Fibroblast of skin of right quadriceps (primary cell): ENCODE data around the gene NFIC.
"Not testable (repeated sequence)": the region's sequence is repeated elsewhere in the genome, so short reads cannot be mapped to it uniquely, and the experiment has no call there.

Experiments
- DNase-seq: peaks from one replicate; pipeline ENCODE4 v3.0.0-alpha.2; 2013

NFIC gene

GRCh38 chr19:3430366-3430680 is 63.9 kb downstream of the NFIC start:
- DNase-seq: not testable (repeated sequence)

DNA sequence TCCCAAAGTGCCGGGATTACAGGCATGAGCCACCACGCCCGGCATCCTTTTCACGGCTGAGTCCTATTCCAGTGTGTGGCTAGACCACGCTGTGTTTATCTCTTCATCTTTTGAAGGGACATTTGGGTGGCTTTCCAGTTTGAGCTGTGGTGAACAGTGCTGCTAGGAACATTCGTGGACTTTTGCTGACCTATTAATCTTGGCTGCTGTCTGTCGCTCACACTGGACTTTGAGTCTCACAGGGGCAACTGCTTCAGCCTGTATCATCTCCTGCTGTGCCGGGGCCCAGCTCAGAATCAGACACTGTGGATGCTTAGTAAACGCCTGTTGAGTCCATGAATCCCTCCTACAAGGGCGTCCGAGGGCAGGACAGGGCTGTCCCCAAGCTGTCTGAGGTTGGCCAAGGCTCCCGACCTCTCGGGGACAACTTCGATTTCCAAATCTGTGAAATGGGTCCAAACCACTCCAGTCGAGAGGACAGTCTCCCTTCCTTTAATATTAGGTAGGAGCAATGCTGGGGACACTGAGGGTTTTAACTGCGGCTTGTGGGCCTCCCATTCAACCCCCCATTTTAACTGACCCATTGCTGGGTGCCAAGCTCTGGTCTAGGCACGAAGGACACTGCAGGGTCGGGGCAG is 65.5 kb downstream of the NFIC start:
- DNase-seq: no peak

- no peak for DNase-seq
Observed at GRCh38 chr19:3433313-3433712, 66.9 kb downstream of the NFIC start.

DNA sequence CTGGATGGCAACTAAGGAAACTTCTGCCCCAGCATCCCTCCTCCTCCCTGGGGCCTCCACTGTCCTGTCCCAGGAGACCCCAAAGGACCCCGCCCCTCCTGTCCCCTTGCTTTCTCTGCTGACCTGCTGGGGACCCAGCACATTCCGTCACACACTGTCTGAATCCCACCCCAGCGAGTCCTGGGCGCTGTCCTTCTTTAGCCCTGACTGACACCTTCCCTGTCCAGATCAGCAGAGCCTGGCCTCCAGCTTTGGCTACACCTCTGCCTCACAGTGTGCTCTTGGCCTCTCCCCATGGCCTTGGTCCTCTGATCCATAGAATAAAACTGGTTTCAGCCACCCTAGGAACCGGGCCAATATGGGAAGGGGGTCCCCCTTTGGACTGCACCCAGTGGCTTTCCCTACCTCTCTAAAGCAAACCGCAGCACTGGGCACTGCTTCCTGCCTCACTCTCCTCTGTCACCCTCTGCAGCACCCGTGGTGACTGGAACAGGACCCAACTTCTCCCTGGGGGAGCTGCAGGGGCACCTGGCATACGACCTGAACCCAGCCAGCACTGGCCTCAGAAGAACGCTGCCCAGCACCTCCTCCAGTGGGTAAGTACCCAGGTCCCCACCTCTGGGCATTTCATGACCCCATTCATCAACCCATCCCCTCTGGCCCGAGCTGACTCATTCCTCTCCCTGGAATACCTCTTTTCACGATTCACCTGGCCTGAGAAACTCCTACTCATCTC is 67.6 kb downstream of the NFIC start:
- no peak for DNase-seq

DNA sequence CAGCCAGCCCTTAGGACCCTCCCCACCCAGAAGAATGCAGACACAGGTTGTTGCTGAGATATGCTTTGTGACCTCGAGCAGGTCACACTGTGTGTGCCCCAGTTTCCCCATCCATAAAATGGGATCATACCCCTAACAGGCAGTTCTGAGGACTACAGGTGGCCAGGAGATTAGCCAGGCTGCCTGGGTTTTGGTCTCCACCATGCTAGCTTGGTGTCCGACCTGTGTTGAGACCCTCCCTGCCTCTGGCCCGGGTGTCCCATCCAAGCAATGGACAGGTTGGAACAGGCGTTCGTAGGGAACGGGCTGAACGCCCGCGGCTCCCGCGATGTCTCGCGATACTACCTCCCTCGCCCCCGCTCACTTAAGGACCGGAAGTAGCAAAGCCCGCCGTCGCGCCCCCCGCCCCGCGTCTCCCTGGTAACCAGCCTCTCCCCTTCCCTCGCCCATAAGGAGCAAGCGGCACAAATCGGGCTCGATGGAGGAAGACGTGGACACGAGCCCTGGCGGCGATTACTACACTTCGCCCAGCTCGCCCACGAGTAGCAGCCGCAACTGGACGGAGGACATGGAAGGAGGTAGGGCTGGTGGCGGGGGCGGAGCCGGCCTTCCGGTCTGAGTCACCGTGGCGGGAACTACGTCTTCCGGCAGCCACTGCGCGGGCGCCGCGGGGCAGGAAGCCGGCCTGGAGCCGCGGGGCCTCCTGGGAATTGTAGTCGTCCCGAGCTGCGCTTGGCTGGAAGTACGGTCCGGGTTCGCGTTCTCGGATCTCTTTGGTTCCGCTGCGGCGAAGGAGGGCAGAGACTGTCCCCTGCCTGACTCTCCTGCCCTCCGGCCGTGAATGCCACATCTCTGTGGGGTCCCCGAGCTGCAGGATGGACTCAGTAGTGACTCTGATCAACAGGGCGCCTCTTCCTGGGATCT is 68.5 kb downstream of the NFIC start:
- DNase-seq: peak; percentile 95

DNA sequence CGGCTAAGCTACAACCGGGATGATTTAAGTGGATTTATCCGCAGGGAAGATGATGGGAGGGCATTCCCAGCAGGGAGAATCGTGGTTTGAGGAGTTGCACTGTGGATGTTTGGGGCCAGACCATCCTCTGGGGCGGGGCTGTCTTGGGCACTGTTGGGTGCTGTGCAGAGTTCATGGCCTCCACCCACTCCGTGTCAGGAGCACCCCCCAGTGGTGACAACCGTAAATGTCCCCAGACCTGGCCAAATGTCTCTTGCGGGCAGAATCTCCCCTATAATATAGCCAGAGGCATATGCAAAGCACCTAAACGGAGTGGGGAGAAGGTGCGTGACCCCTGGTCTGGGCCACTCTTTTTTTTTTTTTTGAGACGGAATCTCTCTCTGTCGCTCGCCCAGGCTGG is 73.7 kb downstream of the NFIC start:
- no peak for DNase-seq

DNA sequence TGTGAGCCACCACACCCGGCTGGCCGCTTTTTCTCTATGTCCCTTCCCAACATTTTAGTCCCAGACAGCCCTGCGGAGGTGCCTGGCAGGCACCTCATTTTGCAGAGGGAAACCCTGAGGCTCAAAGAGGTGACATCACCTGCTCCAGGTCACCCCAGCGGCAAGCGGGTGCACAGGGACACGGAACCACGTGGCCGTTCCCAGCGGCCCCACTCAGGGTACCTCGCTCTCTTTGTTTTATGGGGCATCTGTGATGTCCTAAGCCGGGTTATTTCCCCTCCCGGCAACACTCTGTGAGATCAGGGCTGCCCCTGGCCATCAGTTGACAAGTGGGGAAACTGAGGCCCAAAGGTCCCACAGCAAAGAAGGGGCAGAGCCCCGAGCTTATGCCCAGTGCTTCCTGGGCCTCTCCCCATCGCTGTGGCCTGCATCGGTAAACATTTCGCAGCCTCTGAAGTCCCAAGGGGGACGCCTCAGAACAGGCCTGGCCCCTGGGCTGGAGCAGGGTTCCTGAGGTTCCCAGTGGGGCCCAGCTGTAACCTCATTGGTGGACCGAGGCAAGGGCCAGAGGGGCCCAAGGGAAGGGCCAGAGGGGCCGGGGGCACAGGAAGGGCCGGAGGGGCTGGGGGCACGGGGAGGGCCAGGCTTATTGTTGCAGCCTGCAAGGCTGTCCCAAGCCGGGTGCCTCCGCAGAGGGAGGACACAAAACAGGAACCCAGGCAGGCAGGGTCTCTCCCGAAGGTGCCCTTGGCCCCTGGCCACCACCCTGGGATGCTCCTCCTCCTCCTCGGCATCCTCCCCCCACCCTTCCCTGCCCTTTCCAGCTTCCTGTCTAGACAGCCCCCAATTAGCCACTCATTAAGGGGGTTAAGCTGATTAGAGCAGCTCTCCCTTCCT is 75.0 kb downstream of the NFIC start:
- DNase-seq: no peak

DNA sequence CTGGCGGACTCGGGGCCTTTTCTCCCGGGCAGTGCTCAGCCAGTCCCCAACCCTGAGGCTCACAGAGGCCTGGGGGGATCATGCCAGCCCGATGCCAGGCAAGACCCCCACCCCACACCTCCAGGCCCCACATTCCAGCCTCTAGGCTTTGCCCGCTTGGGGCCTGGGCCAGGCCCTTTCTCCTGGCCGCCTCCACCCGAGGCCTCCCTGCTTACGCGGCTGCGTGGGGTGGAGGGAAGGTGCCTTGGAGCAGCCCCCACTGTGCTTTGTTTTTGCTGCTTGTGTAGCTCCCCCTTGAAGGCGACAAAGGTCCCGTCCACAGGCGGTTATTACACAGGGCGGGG is 75.6 kb downstream of the NFIC start:
- DNase-seq: no peak

DNA sequence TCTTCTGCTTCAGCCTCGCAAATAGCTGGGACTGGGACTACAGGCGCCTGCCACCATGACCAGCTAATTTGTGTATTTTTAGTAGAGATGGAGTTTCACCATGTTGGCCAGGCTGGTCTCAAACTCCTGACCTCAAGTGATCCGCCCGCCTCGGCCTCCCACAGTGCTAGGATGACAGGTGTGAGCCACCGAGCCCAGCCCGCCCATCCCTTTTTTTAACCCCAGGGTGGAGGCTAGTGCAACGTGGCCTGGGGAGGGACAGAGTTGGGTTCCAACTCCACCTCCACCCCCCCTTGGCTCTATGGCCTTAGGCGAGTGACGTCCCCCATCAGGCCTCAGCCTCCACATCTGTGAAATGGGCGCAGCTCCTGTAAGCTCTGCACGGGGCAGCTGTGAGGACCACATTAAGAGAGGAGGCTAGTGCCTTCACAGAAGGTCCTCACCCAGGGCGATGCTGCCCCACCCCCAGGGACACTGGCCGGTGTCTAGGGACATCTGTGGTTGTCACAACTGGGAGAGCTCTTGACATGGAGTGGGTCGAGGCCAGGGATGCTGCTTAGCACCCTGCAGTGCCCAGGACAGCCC is 76.2 kb downstream of the NFIC start:
- no peak for DNase-seq

DNA sequence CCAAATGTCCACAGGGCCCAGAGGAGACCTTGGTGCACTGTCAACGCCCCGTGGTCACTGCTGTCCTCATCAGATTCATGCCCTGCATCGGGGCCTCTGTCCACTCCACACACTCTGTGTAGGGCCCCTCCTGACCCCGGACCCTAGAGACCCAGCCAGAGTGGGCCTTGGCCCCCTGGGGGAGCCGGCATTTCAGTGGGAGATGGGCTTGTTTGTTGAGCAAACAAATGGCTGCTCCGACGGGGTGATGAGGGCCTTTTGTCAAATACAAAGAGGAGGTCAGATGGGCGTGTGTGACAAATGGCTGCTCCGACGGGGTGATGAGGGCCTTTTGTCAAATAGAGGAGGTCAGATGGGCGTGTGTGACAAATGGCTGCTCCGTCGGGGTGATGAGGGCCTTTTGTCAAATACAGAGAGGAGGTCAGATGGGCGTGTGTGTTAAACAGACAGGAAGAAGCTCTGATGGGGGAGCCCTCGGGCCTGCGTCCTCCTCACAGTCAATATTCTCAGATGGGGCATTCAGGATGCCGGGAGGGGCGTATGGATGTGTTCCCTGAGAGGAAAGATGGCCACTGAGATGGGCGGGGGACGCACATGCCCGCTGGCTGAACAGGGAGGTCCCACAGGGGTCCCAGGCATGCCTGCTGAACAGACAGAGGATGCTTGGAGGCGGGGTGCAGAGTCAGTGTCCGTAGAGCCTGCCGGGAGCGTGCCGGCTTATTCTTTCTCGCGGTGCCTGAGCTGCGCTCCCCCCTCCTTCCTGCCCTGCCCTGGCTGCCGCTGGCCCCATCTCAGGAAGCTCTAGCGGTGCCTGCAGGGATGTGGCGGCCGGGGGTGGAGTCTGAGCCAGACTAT is 77.7 kb downstream of the NFIC start:
- DNase-seq: peak; percentile 54

DNA sequence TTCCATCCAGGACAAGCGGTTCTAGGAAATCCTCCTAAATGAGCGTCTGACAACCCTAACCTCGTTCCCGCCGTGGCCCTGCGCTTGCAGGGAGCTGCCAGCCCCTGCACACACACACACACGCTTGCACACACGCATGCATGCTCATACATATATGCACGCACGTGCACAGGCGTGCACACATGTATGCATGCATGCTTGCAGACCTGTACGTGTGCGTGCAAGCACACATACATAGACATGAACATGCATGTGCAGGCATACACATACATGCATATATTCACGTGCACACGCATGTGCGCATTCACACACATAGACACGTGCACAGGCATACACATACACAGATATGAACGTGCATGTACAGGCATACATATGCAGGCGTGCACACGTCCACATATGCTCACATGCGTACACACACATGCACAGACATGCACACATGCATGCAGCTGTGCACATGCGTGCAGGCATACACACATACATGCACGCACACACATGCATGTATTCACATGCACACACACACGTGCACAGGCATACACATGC is 78.4 kb downstream of the NFIC start:
- DNase-seq: no peak

- DNase-seq: not testable (repeated sequence)
Observed at GRCh38 chr19:3446657-3447056, 80.3 kb downstream of the NFIC start.

DNA sequence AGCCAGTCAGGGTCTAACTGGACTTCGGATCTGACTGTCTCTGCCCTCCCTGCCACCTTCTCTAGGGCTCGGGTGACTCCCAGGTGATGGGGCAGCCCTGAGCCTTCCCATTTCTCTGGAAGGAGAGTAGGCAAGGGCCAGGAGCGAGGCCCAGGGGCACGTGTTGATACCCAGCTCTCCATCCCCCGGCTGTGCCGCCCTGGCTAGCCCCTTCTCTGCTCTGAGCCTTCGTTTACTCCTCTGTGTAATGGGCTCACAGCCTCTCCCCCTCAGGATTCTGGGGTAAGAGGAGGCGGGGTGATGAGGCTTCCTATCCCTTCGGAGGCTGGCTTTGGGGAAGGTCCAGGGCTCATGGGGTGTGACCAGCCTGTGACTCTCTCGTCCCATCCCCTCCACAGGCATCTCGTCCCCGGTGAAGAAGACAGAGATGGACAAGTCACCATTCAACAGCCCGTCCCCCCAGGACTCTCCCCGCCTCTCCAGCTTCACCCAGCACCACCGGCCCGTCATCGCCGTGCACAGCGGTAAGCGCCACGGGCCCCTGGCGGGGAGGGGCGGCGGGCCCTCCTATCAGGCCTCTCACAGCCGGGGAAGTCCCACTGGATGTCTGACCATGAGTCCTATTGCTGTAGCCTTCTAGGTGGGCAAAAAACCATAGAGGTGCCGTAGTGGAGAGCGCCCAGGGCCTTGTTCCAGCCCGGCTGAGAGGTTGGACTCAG is 82.4 kb downstream of the NFIC start:
- DNase-seq: no peak

- peak; percentile 100 for DNase-seq
Observed at GRCh38 chr19:3450796-3451411, 84.5 kb downstream of the NFIC start.

DNA sequence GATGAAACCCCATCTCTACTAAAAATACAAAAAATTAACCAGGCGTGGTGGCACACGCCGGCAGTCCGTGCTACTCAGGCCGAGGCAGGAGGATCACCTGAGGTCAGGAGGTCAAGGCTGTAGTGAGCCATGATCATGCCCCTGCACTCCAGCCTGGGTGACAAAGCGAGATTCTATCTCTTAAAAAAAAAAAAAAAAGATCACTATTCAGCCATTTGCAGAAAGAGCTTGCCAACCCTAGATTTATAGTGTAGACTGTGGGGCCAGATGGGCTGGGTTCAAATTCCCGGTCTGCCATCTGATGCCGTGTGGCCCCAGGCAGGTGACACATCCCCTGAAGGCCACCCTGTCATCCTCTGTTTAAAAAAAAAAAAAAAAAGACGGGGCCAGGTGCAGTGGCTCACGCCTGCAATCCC is 85.1 kb downstream of the NFIC start:
- no peak for DNase-seq

DNA sequence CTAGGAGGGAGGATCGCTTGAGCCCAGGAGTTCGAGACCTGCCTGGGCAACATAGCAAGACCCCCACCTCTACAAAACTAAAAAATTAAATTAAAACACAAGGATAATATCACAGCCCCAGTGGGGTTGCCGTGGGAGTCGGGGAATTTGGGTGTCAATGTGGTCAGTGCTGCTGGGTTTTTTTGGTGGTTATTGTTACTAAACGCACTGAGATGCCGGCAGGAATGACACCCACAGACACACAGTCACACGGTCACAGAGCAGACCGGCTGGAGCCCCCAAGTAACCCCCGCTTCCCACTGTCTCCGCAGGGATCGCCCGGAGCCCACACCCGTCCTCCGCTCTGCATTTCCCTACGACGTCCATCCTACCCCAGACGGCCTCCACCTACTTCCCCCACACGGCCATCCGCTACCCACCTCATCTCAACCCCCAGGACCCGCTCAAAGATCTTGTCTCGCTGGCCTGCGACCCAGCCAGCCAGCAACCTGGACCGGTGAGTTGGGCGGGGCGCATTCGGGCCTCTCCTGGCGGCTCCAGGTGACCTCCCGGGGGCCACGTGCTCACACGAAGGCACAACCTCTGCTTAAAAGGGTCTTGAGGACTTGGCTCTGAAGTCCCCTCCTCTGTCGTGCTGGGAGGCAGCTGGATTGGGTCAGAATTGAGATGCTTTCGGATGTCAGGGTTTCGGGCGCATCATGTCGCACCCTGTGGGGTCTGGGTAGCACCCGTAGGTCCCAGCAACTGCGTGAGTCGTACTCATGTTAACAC is 86.0 kb downstream of the NFIC start:
- DNase-seq: no peak

GRCh38 chr19:3452942-3453214 is 86.5 kb downstream of the NFIC start:
- not testable (repeated sequence) for DNase-seq

- no peak for DNase-seq
Observed at GRCh38 chr19:3453840-3454239, 87.5 kb downstream of the NFIC start.

- no peak for DNase-seq
Observed at GRCh38 chr19:3454656-3455392, 88.4 kb downstream of the NFIC start.
